PC-9 (cell line): ENCODE measurements around the gene KLRK1. TPM values are rescaled to one million over a fixed set of nuclear protein-coding genes. Genes with fewer than 3 reads are reported as not detected.
"Not testable (repeated sequence)": the region's sequence is repeated elsewhere in the genome, so short reads cannot be mapped to it uniquely, and the experiment has no call there.

ENCODE experiments used
- BruUV-seq: library from RNA; stranded (reverse); fragments of 400-500 nt; replicated peaks from 2 replicates; lab custom pipeline; 2021; lab: Mats Ljungman, UMichigan
- CTCF ChIA-PET: fragments of 300-600 bp; sonication (Branson Sonifier 250); formaldehyde crosslinking; loops from one replicate; lab custom pipeline; 2022; ENCODE audit warnings: antibody characterized with exemption; lab: Charles Lee
- POLR2A ChIA-PET: fragments of 300-600 bp; sonication (Branson Sonifier 250); formaldehyde crosslinking; loops from one replicate; lab custom pipeline; 2022; ENCODE audit warnings: antibody characterized with exemption; ENCODE audit not compliant: unreplicated experiment; lab: Charles Lee
- DNase-seq, 2 experiments: peaks; one replicate each; pipeline versions ENCODE4 v3.0.0 to v3.0.0-alpha.2; 2015 to 2022; ENCODE audit warnings: mixed read lengths in 1 of 2
- H2AFZ ChIP-seq: fragments of 200-600 bp; sonication (generic); 2 replicates; pipeline ENCODE4 v1.8.1; 2017; ENCODE audit warnings: antibody characterized with exemption
- H3F3A ChIP-seq: fragments of 200-600 bp; sonication (generic); 2 replicates; pipeline ENCODE4 v1.8.1; 2017; ENCODE audit warnings: antibody characterized with exemption, mild to moderate bottlenecking, low read depth; ENCODE audit not compliant: insufficient read depth
- H3K27ac ChIP-seq: fragments of 200-600 bp; sonication (generic); 2 replicates; pipeline ENCODE4 v1.6.1; 2016; ENCODE audit warnings: mixed run types
- H3K27me3 ChIP-seq: fragments of 200-600 bp; sonication (generic); 2 replicates; pipeline ENCODE4 v1.6.1; 2016; ENCODE audit warnings: low read depth, mixed run types; ENCODE audit not compliant: insufficient read depth
- H3K36me3 ChIP-seq: fragments of 200-600 bp; sonication (generic); 2 replicates; pipeline ENCODE4 v1.6.1; 2016; ENCODE audit warnings: low read depth, mixed run types
- H3K4me1 ChIP-seq: fragments of 200-600 bp; sonication (generic); replicated peaks from 2 replicates; pipeline ENCODE4 v1.6.1; 2016; ENCODE audit warnings: mixed run types; ENCODE audit not compliant: insufficient read depth
- H3K4me2 ChIP-seq: fragments of 200-600 bp; sonication (generic); 2 replicates; pipeline ENCODE4 v1.6.1; 2017; ENCODE audit warnings: mixed run types
- H3K4me3 ChIP-seq: fragments of 200-600 bp; sonication (generic); 2 replicates; pipeline ENCODE4 v1.6.1; 2016; ENCODE audit warnings: mixed run types
- H3K79me2 ChIP-seq: fragments of 200-600 bp; sonication (generic); 2 replicates; pipeline ENCODE4 v1.6.1; 2017; ENCODE audit warnings: low read depth, mixed run types
- H3K9me2 ChIP-seq: fragments of 200-600 bp; sonication (generic); 2 replicates; pipeline ENCODE4 v1.8.1; 2017; ENCODE audit warnings: mild to moderate bottlenecking; ENCODE audit not compliant: insufficient read depth
- H3K9me3 ChIP-seq: fragments of 200-600 bp; sonication (generic); 2 replicates; pipeline ENCODE4 v1.8.1; 2016; ENCODE audit warnings: low read depth; ENCODE audit not compliant: insufficient read depth
- H4K20me1 ChIP-seq: fragments of 200-600 bp; sonication (generic); 2 replicates; pipeline ENCODE4 v1.8.1; 2017; ENCODE audit not compliant: insufficient read depth
- CTCF ChIP-seq: fragments of 200-600 bp; sonication (generic); conservative IDR thresholded peaks from 2 replicates; pipeline ENCODE4 v1.6.1; 2017; ENCODE audit warnings: mixed run types, antibody characterized with exemption, mild to moderate bottlenecking, moderate library complexity
- EZH2 ChIP-seq: fragments of 200-600 bp; sonication (generic); IDR thresholded peaks from 2 replicates; pipeline ENCODE4 v1.8.0; 2017; ENCODE audit warnings: antibody characterized with exemption, low read depth
- intact Hi-C: fragments of 100-400 bp; cut with micrococcal nuclease; formaldehyde crosslinking; loops from one replicate; pipeline ENCODE4 v1.10.0; 2022; ENCODE audit not compliant: unreplicated experiment
- total RNA-seq: library from RNA; stranded (reverse); gene quantifications from 2 replicates; pipeline ENCODE4 v1.2.3, GENCODE V29; 2021

The KLRK1 gene
- total RNA-seq, 1 experiment from 2014 or later, result not detected

GRCh38 chr12:10354502-10354901, 35.3 kb downstream of the KLRK1 start:
- no peaks in the 10 kb centered on the region for H3F3A ChIP-seq
- ChIA-PET POLR2A (no interaction called here), CTCF (no interaction called here)
- H3K4me1 ChIP-seq, result no peaks in the 10 kb centered on the region
- H3K79me2 ChIP-seq, result no peaks in the 10 kb centered on the region
- no peak overlapping the region for H2AFZ ChIP-seq
- H3K4me2 ChIP-seq, result no peak overlapping the region
- TF ChIP-seq EZH2, result no peak
- no peak for TF ChIP-seq CTCF
- H3K36me3 ChIP-seq, result no peaks in the 10 kb centered on the region
- intact Hi-C loops, result no loop called here
- H3K27me3 ChIP-seq, result no peaks in the 10 kb centered on the region
- peak in 1 of 2 experiments; percentile 82 for DNase-seq
- no peak overlapping the region for H3K27ac ChIP-seq
- H4K20me1 ChIP-seq, result no peaks in the 10 kb centered on the region
- H3K4me3 ChIP-seq, result no peak overlapping the region
- BruUV-seq, result no TSS peak
- H3K9me3 ChIP-seq, result no peaks in the 10 kb centered on the region
- no peaks in the 10 kb centered on the region for H3K9me2 ChIP-seq

- BruUV-seq, result no TSS peak
- TF ChIP-seq EZH2 (no peak), CTCF (no peak)
- Histone ChIP-seq H3K4me1 (no peaks in the 10 kb centered on the region), H3K36me3 (no peaks in the 10 kb centered on the region), H3K4me3 (no peak overlapping the region), H3K27me3 (no peaks in the 10 kb centered on the region), H4K20me1 (no peaks in the 10 kb centered on the region), H2AFZ (no peak overlapping the region), H3F3A (no peaks in the 10 kb centered on the region), H3K9me2 (no peaks in the 10 kb centered on the region), H3K79me2 (no peaks in the 10 kb centered on the region), H3K9me3 (no peaks in the 10 kb centered on the region), H3K27ac (no peak overlapping the region), H3K4me2 (no peak overlapping the region)
- CTCF ChIA-PET, result no interaction called here
- intact Hi-C loops, result no loop called here
- POLR2A ChIA-PET, result no interaction called here
- no peak for DNase-seq
Observed at GRCh38 chr12:10354071-10354470, 35.8 kb downstream of the KLRK1 start.

- H3K4me2 ChIP-seq, H3K4me1 ChIP-seq, H2AFZ ChIP-seq, H3K27ac ChIP-seq, BruUV-seq, H4K20me1 ChIP-seq, H3K9me2 ChIP-seq, H3K9me3 ChIP-seq, DNase-seq, intact Hi-C loops, H3K79me2 ChIP-seq, H3F3A ChIP-seq, CTCF ChIA-PET, H3K36me3 ChIP-seq, H3K4me3 ChIP-seq, H3K27me3 ChIP-seq: not testable (repeated sequence)
- POLR2A ChIA-PET, result interaction anchor here (0.6 kb wide), 1 partner anchor 124 kb away, joined by 3 read pairs; no protein-coding TSS in a partner anchor
Observed at GRCh38 chr12:10351457-10351856, 38.4 kb downstream of the KLRK1 start.

GRCh38 chr12:10341892-10342509, 47.8 kb downstream of the KLRK1 start:
- TF ChIP-seq EZH2 (no peak), CTCF (no peak)
- H3K36me3 ChIP-seq, result no peaks in the 10 kb centered on the region
- H3K27me3 ChIP-seq, result no peaks in the 10 kb centered on the region
- H2AFZ ChIP-seq, result no peak overlapping the region
- no peak overlapping the region for H3K4me2 ChIP-seq
- no TSS peak for BruUV-seq
- H3K27ac ChIP-seq, result no peak overlapping the region
- no peaks in the 10 kb centered on the region for H3K9me2 ChIP-seq
- no peak for DNase-seq
- H3K4me3 ChIP-seq, result no peak overlapping the region
- ChIA-PET POLR2A (no interaction called here), CTCF (no interaction called here)
- no peaks in the 10 kb centered on the region for H4K20me1 ChIP-seq
- no peaks in the 10 kb centered on the region for H3F3A ChIP-seq
- H3K79me2 ChIP-seq, result no peaks in the 10 kb centered on the region
- 0 out of 2 replicates have a peak, but pooled peaks cover 14% of the 10 kb centered on the region for H3K4me1 ChIP-seq
- no peaks in the 10 kb centered on the region for H3K9me3 ChIP-seq
- intact Hi-C loops, result no loop called here

GRCh38 chr12:10340946-10341345, 48.9 kb downstream of the KLRK1 start:
- CTCF ChIA-PET, intact Hi-C loops: not testable (repeated sequence)

More at GRCh38 chr12:10340946-10341345, 48.9 kb downstream of the KLRK1 start:
- H3F3A ChIP-seq, H3K27me3 ChIP-seq, POLR2A ChIA-PET, H4K20me1 ChIP-seq, H3K4me2 ChIP-seq, DNase-seq, H3K9me3 ChIP-seq, H3K36me3 ChIP-seq, H3K79me2 ChIP-seq, H2AFZ ChIP-seq, H3K4me3 ChIP-seq, H3K9me2 ChIP-seq, H3K27ac ChIP-seq, BruUV-seq: not testable (repeated sequence)
- H3K4me1 ChIP-seq, result 0 out of 2 replicates have a peak, but pooled peaks cover 14% of the 10 kb centered on the region
